Activated CD8-positive, alpha-beta memory T cell treated with anti-CD3 and anti-CD28 coated beads for 36 hours (primary cell): ENCODE data around the gene RRM1. TPM values are rescaled to one million over a fixed set of nuclear protein-coding genes. Genes with fewer than 3 reads are reported as not detected.
"Not testable (repeated sequence)": the region's sequence is repeated elsewhere in the genome, so short reads cannot be mapped to it uniquely, and the experiment has no call there.

Experiments used
- CTCF ChIA-PET: fragments of 350-600 bp; sonication (Branson Sonifier 250); formaldehyde crosslinking; loops from one replicate; lab custom pipeline; 2021; ENCODE audit warnings: antibody characterized with exemption; lab: Charles Lee
- POLR2A ChIA-PET: fragments of 350-600 bp; sonication (Branson Sonifier 250); formaldehyde crosslinking; loops from one replicate; lab custom pipeline; 2021; ENCODE audit warnings: antibody characterized with exemption; lab: Charles Lee
- total RNA-seq, 2 experiments: library from RNA; stranded (reverse); gene quantifications; one replicate each; pipeline ENCODE4 v1.2.3, GENCODE V29; 2021

RRM1 gene
- total RNA-seq, 2 experiments from 2014 or later: 202 to 205 TPM

DNA sequence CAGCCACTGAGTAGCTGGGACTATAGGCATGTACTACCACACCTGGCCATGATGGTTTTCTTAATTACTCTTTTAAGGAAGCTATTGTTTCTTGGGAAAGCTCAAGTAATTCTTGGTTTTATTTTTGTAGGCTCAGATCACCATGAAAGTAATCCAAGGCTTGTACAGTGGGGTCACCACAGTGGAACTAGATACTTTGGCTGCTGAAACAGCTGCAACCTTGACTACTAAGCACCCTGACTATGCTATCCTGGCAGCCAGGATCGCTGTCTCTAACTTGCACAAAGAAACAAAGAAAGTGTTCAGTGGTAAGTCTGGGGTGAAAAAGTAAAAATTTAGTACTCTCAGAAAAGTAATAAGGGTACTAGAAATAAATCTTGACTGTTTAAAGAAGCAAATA lies 11.3 kb downstream of the RRM1 start:
- ChIA-PET POLR2A (no interaction called here), CTCF (no interaction called here)

DNA sequence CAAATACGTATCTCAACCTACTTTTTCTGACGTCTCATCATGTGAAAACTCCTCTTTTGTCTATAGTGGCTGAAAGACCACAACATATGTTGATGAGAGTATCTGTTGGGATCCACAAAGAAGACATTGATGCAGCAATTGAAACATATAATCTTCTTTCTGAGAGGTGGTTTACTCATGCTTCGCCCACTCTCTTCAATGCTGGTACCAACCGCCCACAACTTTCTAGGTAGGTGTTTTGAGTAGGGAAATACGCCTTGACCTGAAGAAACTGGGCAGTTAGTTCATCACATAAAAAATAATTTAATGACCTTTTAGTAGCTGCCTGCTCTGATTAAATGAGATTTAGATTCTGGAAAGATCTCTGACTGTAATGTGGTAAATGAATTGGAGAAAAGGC lies 17.2 kb downstream of the RRM1 start:
- ChIA-PET POLR2A (no interaction called here), CTCF (no interaction called here)

DNA sequence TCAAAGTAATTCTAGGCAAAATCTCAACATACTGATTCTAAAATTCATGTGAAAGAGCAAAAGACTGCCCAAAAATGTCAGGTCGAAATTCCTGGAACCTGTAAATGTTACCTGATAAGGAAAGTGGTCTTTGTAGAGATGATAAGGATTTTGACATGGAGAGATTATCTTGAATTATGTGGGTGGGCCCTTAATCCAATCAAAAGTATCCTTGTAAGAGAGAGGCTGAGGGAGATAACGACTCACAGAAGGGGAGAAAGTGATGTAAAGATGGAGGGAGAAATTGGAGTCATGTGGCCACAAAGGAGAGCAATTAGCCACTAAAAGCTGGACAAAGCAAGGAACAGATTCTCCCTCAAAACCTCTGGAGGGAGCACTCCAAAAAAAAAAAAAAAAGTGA lies 20.5 kb downstream of the RRM1 start:
- POLR2A ChIA-PET: no interaction called here

DNA sequence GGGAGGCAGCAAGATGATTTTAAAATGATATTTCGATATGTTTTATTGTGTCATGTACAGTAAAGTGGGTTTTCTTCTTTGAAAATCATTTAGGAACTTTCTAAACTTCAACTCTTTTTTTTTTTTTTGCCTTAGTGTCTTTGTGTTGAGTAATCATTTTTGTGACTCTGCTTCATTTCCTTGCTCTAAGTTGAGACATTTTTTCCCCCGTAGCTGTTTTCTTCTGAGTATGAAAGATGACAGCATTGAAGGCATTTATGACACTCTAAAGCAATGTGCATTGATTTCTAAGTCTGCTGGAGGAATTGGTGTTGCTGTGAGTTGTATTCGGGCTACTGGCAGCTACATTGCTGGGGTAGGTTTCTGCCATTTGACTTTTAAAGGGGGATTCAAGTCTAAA lies 23.5 kb downstream of the RRM1 start:
- POLR2A ChIA-PET: no interaction called here
- CTCF ChIA-PET: no interaction called here

More for the DNA sequence above, 20.5 kb downstream of the RRM1 start:
- CTCF ChIA-PET: no interaction called here

DNA sequence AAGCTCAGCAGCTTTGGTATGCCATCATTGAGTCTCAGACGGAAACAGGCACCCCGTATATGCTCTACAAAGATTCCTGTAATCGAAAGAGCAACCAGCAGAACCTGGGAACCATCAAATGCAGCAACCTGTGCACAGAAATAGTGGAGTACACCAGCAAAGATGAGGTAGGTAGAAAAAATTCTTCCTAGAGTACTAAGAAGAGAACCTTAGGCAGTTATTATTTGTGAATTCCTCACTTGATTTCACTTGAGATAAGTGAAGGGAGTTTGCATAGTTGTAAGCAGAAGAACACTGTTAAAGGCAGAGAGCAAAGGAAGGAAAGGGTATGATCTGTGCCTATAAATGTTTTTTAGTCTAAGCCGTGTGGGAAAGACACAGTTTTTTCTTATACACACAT lies 28.6 kb downstream of the RRM1 start:
- ChIA-PET POLR2A (no interaction called here), CTCF (no interaction called here)

DNA sequence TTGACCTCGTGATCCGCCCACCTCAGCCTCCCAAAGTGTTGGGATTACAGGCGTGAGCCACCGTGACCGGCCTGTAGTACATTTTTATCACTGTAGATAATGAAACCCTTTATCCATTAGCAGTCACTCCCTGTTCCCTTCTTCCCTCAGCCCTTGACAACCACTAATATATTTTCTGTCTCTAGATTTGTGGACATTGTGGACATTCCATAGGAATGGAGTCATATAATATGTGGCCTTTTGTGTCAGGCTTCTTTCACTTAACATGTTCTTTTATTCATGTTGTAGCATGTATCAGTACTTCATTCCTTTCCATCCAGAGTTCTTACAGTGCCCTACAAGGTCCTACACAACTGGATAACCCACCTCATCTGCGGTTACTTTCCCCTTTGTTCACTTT lies 30.5 kb downstream of the RRM1 start:
- ChIA-PET POLR2A (no interaction called here), CTCF (no interaction called here)

- CTCF ChIA-PET: no interaction called here
Measured at GRCh38 chr11:4127357-4127756, 32.8 kb downstream of the RRM1 start.

DNA sequence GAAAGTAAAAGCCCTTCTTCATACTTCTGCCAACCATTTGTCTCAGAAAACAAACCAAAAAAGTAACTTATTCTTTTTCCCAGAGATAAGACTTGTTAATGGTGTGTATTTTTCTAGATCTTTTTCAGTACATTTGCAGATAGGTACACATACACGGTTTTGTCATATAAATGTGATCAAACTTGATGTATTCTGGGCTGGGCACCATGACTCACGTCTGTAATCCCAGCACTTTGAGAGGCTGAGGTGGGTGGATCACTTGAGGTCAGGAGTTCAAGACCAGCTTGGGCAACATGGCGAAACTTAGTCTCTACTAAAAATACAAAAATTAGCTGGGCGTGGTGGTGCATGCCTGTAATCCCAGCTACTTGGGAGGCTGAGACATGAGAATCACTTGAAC lies 35.6 kb downstream of the RRM1 start:
- POLR2A ChIA-PET, CTCF ChIA-PET: not testable (repeated sequence)

More at GRCh38 chr11:4127357-4127756, 32.8 kb downstream of the RRM1 start:
- POLR2A ChIA-PET: no interaction called here

DNA sequence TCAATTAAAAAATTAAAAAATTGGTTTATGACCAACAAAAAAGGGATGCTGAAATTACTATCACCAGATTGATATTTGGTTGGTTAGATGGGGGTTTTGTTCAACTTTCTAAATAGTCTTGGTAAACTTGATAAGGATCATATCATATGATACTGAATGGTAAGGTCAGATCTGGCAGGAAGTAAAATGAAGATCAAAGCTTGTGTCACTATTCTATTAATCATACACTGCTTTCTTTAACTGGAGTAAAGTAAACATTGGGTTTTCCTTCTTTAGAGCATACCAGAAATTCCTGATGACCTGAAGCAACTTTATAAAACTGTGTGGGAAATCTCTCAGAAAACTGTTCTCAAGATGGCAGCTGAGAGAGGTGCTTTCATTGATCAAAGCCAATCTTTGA lies 40.2 kb downstream of the RRM1 start:
- CTCF ChIA-PET: no interaction called here
- POLR2A ChIA-PET: no interaction called here

DNA sequence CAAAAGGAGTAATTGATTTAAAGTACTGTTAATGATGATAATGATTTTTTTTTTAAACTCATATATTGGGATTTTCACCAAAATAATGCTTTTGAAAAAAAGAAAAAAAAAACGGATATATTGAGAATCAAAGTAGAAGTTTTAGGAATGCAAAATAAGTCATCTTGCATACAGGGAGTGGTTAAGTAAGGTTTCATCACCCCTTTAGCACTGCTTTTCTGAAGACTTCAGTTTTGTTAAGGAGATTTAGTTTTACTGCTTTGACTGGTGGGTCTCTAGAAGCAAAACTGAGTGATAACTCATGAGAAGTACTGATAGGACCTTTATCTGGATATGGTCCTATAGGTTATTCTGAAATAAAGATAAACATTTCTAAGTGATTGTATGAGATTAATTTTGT lies 43.9 kb downstream of the RRM1 start:
- ChIA-PET POLR2A (no interaction called here), CTCF (no interaction called here)

DNA sequence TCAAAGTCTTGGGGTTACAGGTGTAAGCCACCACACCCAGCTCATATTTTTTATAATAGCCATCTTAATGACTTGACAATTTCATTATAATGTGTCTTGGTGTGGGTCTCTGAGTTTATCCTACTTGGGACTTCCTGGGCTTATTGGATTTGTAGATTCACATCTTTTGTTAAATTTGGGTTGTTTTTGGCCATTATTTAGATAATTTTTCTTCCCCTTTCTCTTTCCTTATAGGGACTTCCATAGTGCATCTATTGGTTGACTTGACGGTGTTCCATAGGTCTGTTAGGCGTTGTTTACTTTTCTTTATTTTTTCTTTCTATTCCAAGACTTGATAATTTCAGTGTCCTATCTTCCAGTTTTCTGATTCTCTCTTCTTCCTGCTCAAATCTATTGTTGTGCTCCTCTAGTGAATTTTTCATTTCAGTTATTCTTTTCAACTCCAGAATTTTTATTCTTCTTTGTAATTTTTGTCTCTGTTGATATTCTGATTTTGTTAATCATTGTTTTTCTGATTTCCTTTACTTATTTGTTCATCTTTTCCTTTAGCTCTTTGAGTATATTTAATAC lies 45.6 kb downstream of the RRM1 start:
- ChIA-PET CTCF (no interaction called here), POLR2A (no interaction called here)

- ChIA-PET POLR2A (no interaction called here), CTCF (no interaction called here)
Measured at GRCh38 chr11:4146070-4146771, 51.6 kb downstream of the RRM1 start.

DNA sequence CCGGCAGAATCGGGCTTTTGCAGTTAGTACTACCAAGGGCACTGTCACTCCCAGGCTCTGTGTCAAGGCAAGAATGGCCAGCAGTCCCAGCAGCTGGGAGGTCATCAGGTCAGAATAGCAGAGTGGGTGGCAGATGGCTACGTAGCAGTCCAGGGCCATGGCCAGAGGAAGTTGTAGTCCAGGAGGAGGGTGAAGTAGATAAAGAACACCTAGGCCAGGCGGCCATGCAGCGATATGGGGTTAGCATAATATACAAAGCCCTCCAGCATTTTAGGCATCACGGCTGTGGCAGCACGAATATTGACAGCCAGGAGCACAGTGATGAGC lies 52.1 kb downstream of the RRM1 start:
- ChIA-PET CTCF (no interaction called here), POLR2A (no interaction called here)

GRCh38 chr11:4154503-4154902 lies 59.9 kb downstream of the RRM1 start:
- POLR2A ChIA-PET: no interaction called here
- CTCF ChIA-PET: no interaction called here

DNA sequence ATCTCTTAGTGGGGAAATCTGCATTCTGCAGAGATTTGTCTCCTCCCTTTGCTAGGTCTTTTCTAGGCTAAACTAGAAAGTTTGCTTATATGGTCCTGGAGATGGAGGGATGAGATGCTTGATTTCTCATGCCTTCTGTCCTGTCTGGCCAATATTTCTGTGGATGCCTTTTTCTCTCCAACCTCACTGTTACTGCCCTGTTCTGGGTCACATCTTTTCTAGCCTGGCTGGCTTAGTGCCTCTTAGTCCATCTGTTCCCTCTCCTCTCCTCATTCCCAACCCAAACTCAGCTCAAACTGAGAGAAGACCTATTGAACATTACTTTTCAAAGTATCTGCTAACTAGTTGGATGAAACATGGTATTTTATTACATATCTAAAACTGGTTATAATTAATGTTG lies 62.0 kb downstream of the RRM1 start:
- POLR2A ChIA-PET: no interaction called here
- CTCF ChIA-PET: no interaction called here

- POLR2A ChIA-PET, CTCF ChIA-PET: not testable (repeated sequence)
Measured at GRCh38 chr11:4158818-4159217, 64.2 kb downstream of the RRM1 start.

- ChIA-PET POLR2A (no interaction called here), CTCF (interaction anchor here (1.2 kb wide), 1 partner anchor 26 kb away, joined by 3 read pairs; no protein-coding TSS in a partner anchor)
Measured at GRCh38 chr11:4161305-4161704, 66.7 kb downstream of the RRM1 start.

DNA sequence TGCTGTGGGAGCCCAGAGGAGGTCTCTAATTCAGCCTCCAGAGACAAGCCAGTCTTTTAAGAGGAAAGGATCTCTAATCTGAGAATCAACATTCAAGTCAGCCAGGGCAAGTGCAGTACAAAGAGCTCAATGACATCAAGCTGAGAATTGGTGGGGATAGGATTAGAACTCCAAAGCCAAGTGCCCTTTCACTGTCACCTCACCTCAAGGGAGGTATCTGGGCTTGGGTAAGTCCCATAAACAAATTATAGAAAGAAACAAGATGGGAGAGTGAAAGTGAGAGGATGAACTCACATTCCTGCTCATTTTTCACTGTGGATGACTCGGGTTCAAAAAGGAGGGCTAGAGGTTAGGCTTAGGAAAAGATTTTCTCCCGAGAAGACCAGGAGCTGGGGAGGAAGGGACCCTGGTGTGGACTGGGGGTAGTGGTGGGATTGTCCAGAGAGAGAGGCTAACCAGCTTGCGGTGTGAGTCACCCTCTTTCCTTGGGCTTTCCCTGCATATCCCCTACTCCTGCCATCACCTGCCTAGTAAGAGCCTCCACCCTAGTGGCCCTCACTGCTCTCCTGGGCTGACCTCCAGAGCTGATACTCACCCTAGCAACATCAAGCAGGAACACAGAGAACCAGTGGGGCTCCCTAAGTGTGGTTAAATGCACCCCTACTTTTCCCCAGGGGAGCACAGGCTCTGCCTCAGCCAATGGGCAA lies 70.4 kb downstream of the RRM1 start:
- ChIA-PET CTCF (interaction anchor here (1.7 kb wide), 1 partner anchor 21 kb away, joined by 5 read pairs; no protein-coding TSS in a partner anchor), POLR2A (no interaction called here)

GRCh38 chr11:4167292-4167691 lies 72.7 kb downstream of the RRM1 start:
- ChIA-PET CTCF (no interaction called here), POLR2A (no interaction called here)

GRCh38 chr11:4167758-4168157 lies 73.2 kb downstream of the RRM1 start:
- CTCF ChIA-PET: no interaction called here
- POLR2A ChIA-PET: no interaction called here
